Measurements from ENCODE around the gene ADAMTSL2. TPM values are rescaled to one million over a fixed set of nuclear protein-coding genes. Genes with fewer than 3 reads are reported as not detected.

The ADAMTSL2 gene
- total and polyA plus RNA-seq, 8 donors, result 1.3 to 20.6 (median 2.6) TPM; not detected in 2

- Histone ChIP-seq H3K27ac (no peak overlapping the region), H3K4me3 (no peak overlapping the region), H3K4me1 (peaks cover 8 to 25% (median 17%) of the 10 kb centered on the region in 4 donors), H3K9me3 (no peaks in the 10 kb centered on the region), H3K36me3 (no peaks in the 10 kb centered on the region), H3K27me3 (peaks cover 0 to 48% (median 0%) of the 10 kb centered on the region in 3 donors)
- no peak for DNase-seq
- no peak for TF ChIP-seq POLR2AphosphoS5 (IDR thresholded peaks at IDR 0.05)
- no peak for TF ChIP-seq CTCF (IDR thresholded peaks at IDR 0.05)
- TF ChIP-seq POLR2A (IDR thresholded peaks at IDR 0.05), result no peak
- TF ChIP-seq EP300 (IDR thresholded peaks at IDR 0.05), result no peak
- intact Hi-C loops (cut with DNase I; ENCODE audit: low total_unique reads), result loop anchor here (5.0 to 10.0 kb wide), 2 partner anchors 81 to 304 kb away; no protein-coding TSS in a partner anchor
- 79 to 92% (median 87%) methylated on average over 17 to 18 of the region's 18 CpGs for WGBS, 5 donors
Observed at GRCh38 chr9:133488686-133489252, 45.7 kb upstream of the ADAMTSL2 start.

- intact Hi-C loops (cut with DNase I; ENCODE audit: low total_unique reads), result loop anchor here (5.0 to 10.0 kb wide), 2 partner anchors 82 to 305 kb away; no protein-coding TSS in a partner anchor
- WGBS, 5 donors, result 76 to 84% (median 81%) methylated on average over 19 of the region's 19 CpGs
- Histone ChIP-seq H3K4me1 (peaks cover 8 to 25% (median 17%) of the 10 kb centered on the region in 4 donors), H3K27ac (no peak overlapping the region), H3K4me3 (no peak overlapping the region), H3K9me3 (no peaks in the 10 kb centered on the region), H3K27me3 (peaks cover 0 to 48% (median 0%) of the 10 kb centered on the region in 3 donors), H3K36me3 (no peaks in the 10 kb centered on the region)
- no peak for DNase-seq
- no peak for TF ChIP-seq POLR2AphosphoS5 (IDR thresholded peaks at IDR 0.05)
- TF ChIP-seq EP300 (IDR thresholded peaks at IDR 0.05), result no peak
Observed at GRCh38 chr9:133489253-133490190, 45.0 kb upstream of the ADAMTSL2 start.

- Histone ChIP-seq H3K36me3 (no peaks in the 10 kb centered on the region), H3K4me1 (peaks cover 8 to 19% (median 12%) of the 10 kb centered on the region in 4 donors), H3K4me3 (no peak overlapping the region), H3K27ac (no peak overlapping the region), H3K27me3 (peaks cover 0 to 42% (median 0%) of the 10 kb centered on the region in 3 donors), H3K9me3 (no peaks in the 10 kb centered on the region)
- no peak for DNase-seq
- no peak for TF ChIP-seq POLR2AphosphoS5 (IDR thresholded peaks at IDR 0.05)
- TF ChIP-seq EP300 (IDR thresholded peaks at IDR 0.05), result no peak
- TF ChIP-seq POLR2A (IDR thresholded peaks at IDR 0.05), result no peak
- no peak for TF ChIP-seq CTCF (IDR thresholded peaks at IDR 0.05)
- intact Hi-C loops (cut with DNase I; ENCODE audit: low total_unique reads), result no loop called here
- WGBS, 5 donors, result 54 to 71% (median 64%) methylated on average over 12 to 13 of the region's 13 CpGs
Observed at GRCh38 chr9:133490201-133490681, 44.3 kb upstream of the ADAMTSL2 start.

- H3K4me1 ChIP-seq, result peaks cover under 1 to 11% (median 3%) of the 10 kb centered on the region in 4 donors
- no peak overlapping the region for H3K27ac ChIP-seq
- H3K36me3 ChIP-seq, result no peaks in the 10 kb centered on the region
- no peak for DNase-seq
- TF ChIP-seq CTCF (IDR thresholded peaks at IDR 0.05), result no peak
- no peak for TF ChIP-seq POLR2A (IDR thresholded peaks at IDR 0.05)
- TF ChIP-seq POLR2AphosphoS5 (IDR thresholded peaks at IDR 0.05), result no peak
- WGBS, 5 donors, result 63 to 76% (median 70%) methylated on average over 12 of the region's 12 CpGs
- peaks cover 0 to 34% (median 0%) of the 10 kb centered on the region in 3 donors for H3K27me3 ChIP-seq
- H3K9me3 ChIP-seq, result no peaks in the 10 kb centered on the region
- intact Hi-C loops (cut with DNase I; ENCODE audit: low total_unique reads), result no loop called here
- no peak overlapping the region for H3K4me3 ChIP-seq
Observed at GRCh38 chr9:133490865-133491655, 43.4 kb upstream of the ADAMTSL2 start.
